Activated T-cell treated with anti-CD3 and anti-CD28 coated beads, Interleukin-2, amount 50 U/mL, for 72 hours (primary cell): ENCODE measurements around the gene TRAPPC8. TPM values are rescaled to one million over a fixed set of nuclear protein-coding genes. Genes with fewer than 3 reads are reported as not detected.
"Not testable (repeated sequence)": the region's sequence is repeated elsewhere in the genome, so short reads cannot be mapped to it uniquely, and the experiment has no call there.

ENCODE experiments used
- ATAC-seq, 2 donors: fragments of 150-1000 bp; cut with Tn5 transposase; replicated peaks in 1 of 2; 2 replicates each; pipeline ENCODE4 v1.10.0; 2021; ENCODE audit warnings: moderate library complexity in 2 of 2, mild to moderate bottlenecking in 1 of 2
- DNase-seq, 2 donors: peaks; one replicate each; pipeline ENCODE4 v3.0.0; 2021 to 2022; ENCODE audit warnings: mixed read lengths in 1 of 2
- H3K27ac Mint-ChIP-seq: one replicate; pipeline ENCODE4 v1.8.0; 2022; ENCODE audit warnings: mild to moderate bottlenecking, moderate library complexity, mixed read lengths
- H3K27me3 Mint-ChIP-seq: one replicate; pipeline ENCODE4 v1.8.0; 2022; ENCODE audit warnings: low read depth, mixed read lengths
- H3K36me3 Mint-ChIP-seq, 2 donors: one replicate each; pipeline ENCODE4 v1.8.0; 2022; ENCODE audit warnings: mixed read lengths in 2 of 2, mild to moderate bottlenecking in 1 of 2; ENCODE audit not compliant: insufficient read depth in 2 of 2
- H3K4me1 Mint-ChIP-seq: one replicate; pipeline ENCODE4 v1.8.0; 2022; ENCODE audit warnings: low read depth, mixed read lengths
- H3K4me3 Mint-ChIP-seq, 2 donors: one replicate each; pipeline ENCODE4 v1.8.0; 2022; ENCODE audit warnings: mild to moderate bottlenecking in 2 of 2, mixed read lengths in 2 of 2, moderate library complexity in 2 of 2
- H3K9me3 Mint-ChIP-seq, 2 donors: one replicate each; pipeline ENCODE4 v1.8.0; 2022; ENCODE audit warnings: mixed read lengths in 2 of 2
- total RNA-seq, 2 donors: library from RNA; stranded (reverse); gene quantifications; one replicate each; pipeline ENCODE4 v1.2.3, GENCODE V29; 2022

Gene TRAPPC8
- total RNA-seq, 2 donors from 2014 or later: 39.1 to 40.9 TPM

GRCh38 chr18:31826673-31827325 is 116.1 kb downstream of the TRAPPC8 start:
- not testable (repeated sequence) for DNase-seq, H3K36me3 Mint-ChIP-seq, ATAC-seq, H3K27ac Mint-ChIP-seq, H3K9me3 Mint-ChIP-seq, H3K27me3 Mint-ChIP-seq, H3K4me3 Mint-ChIP-seq, H3K4me1 Mint-ChIP-seq

- no peaks in the 10 kb centered on the region for H3K9me3 Mint-ChIP-seq
- H3K4me3 Mint-ChIP-seq: no peak overlapping the region
- peaks cover 4 to 9% of the 10 kb centered on the region in 2 donors for H3K36me3 Mint-ChIP-seq
- H3K27ac Mint-ChIP-seq: no peak overlapping the region
- no peaks in the 10 kb centered on the region for H3K27me3 Mint-ChIP-seq
- no peak for ATAC-seq
- H3K4me1 Mint-ChIP-seq: no peaks in the 10 kb centered on the region
- DNase-seq: no peak
Measured at GRCh38 chr18:31825772-31826171, 117.2 kb downstream of the TRAPPC8 start.

- no peaks in the 10 kb centered on the region for H3K36me3 Mint-ChIP-seq
- no peak overlapping the region for H3K27ac Mint-ChIP-seq
Measured at GRCh38 chr18:31821545-31822171, 121.3 kb downstream of the TRAPPC8 start.

GRCh38 chr18:31819925-31820229 is 123.1 kb downstream of the TRAPPC8 start:
- no peaks in the 10 kb centered on the region for H3K9me3 Mint-ChIP-seq
- no peaks in the 10 kb centered on the region for H3K4me1 Mint-ChIP-seq
- no peak overlapping the region for H3K4me3 Mint-ChIP-seq
- no peak for DNase-seq
- H3K27me3 Mint-ChIP-seq: no peaks in the 10 kb centered on the region
- H3K27ac Mint-ChIP-seq: no peak overlapping the region
- ATAC-seq: no peak
- H3K36me3 Mint-ChIP-seq: no peaks in the 10 kb centered on the region

More at GRCh38 chr18:31821545-31822171, 121.3 kb downstream of the TRAPPC8 start:
- ATAC-seq (no peak), DNase-seq (no peak)
- H3K4me3 Mint-ChIP-seq: no peak overlapping the region
- H3K27me3 Mint-ChIP-seq: no peaks in the 10 kb centered on the region
- no peaks in the 10 kb centered on the region for H3K4me1 Mint-ChIP-seq
- no peaks in the 10 kb centered on the region for H3K9me3 Mint-ChIP-seq

- no peak overlapping the region for H3K4me3 Mint-ChIP-seq
- H3K27ac Mint-ChIP-seq: no peak overlapping the region
- H3K27me3 Mint-ChIP-seq: no peaks in the 10 kb centered on the region
- peak; percentile 46 to 50 for ATAC-seq
- DNase-seq: no peak
- H3K36me3 Mint-ChIP-seq: no peaks in the 10 kb centered on the region
- H3K4me1 Mint-ChIP-seq: no peaks in the 10 kb centered on the region
- H3K9me3 Mint-ChIP-seq: no peaks in the 10 kb centered on the region
Measured at GRCh38 chr18:31819106-31819924, 123.6 kb downstream of the TRAPPC8 start.

GRCh38 chr18:31814132-31814531 is 128.8 kb downstream of the TRAPPC8 start:
- no peaks in the 10 kb centered on the region for H3K27me3 Mint-ChIP-seq

GRCh38 chr18:31810336-31811130 is 132.4 kb downstream of the TRAPPC8 start:
- H3K27ac Mint-ChIP-seq, H3K9me3 Mint-ChIP-seq, ATAC-seq, H3K36me3 Mint-ChIP-seq, H3K4me3 Mint-ChIP-seq, DNase-seq, H3K4me1 Mint-ChIP-seq, H3K27me3 Mint-ChIP-seq: not testable (repeated sequence)

More at GRCh38 chr18:31814132-31814531, 128.8 kb downstream of the TRAPPC8 start:
- H3K36me3 Mint-ChIP-seq: no peaks in the 10 kb centered on the region
- no peak overlapping the region for H3K27ac Mint-ChIP-seq
- DNase-seq: no peak
- no peaks in the 10 kb centered on the region for H3K9me3 Mint-ChIP-seq
- H3K4me3 Mint-ChIP-seq: no peak overlapping the region
- H3K4me1 Mint-ChIP-seq: no peaks in the 10 kb centered on the region
- no peak for ATAC-seq

- DNase-seq, H3K4me1 Mint-ChIP-seq, H3K9me3 Mint-ChIP-seq, H3K4me3 Mint-ChIP-seq, H3K27me3 Mint-ChIP-seq, H3K27ac Mint-ChIP-seq, ATAC-seq, H3K36me3 Mint-ChIP-seq: not testable (repeated sequence)
Measured at GRCh38 chr18:31809049-31809448, 133.9 kb downstream of the TRAPPC8 start.

- Mint-ChIP-seq H3K27ac (no peak overlapping the region), H3K27me3 (no peaks in the 10 kb centered on the region), H3K9me3 (no peaks in the 10 kb centered on the region), H3K4me3 (no peak overlapping the region), H3K4me1 (no peaks in the 10 kb centered on the region), H3K36me3 (no peaks in the 10 kb centered on the region)
- no peak for DNase-seq
- ATAC-seq: no peak
Measured at GRCh38 chr18:31801078-31801477, 141.8 kb downstream of the TRAPPC8 start.

GRCh38 chr18:31799257-31799656 is 143.7 kb downstream of the TRAPPC8 start:
- not testable (repeated sequence) for H3K36me3 Mint-ChIP-seq, ATAC-seq, H3K9me3 Mint-ChIP-seq, H3K27me3 Mint-ChIP-seq, H3K4me3 Mint-ChIP-seq, H3K4me1 Mint-ChIP-seq, H3K27ac Mint-ChIP-seq, DNase-seq

GRCh38 chr18:31798399-31798798 is 144.5 kb downstream of the TRAPPC8 start:
- H3K4me1 Mint-ChIP-seq: no peaks in the 10 kb centered on the region
- H3K27ac Mint-ChIP-seq: no peak overlapping the region
- H3K36me3 Mint-ChIP-seq: no peaks in the 10 kb centered on the region
- H3K27me3 Mint-ChIP-seq: no peaks in the 10 kb centered on the region
- no peak overlapping the region for H3K4me3 Mint-ChIP-seq
- no peaks in the 10 kb centered on the region for H3K9me3 Mint-ChIP-seq
- ATAC-seq: no peak
- DNase-seq: no peak

GRCh38 chr18:31795747-31796146 is 147.2 kb downstream of the TRAPPC8 start:
- Mint-ChIP-seq H3K9me3 (no peaks in the 10 kb centered on the region), H3K4me1 (no peaks in the 10 kb centered on the region), H3K27me3 (no peaks in the 10 kb centered on the region), H3K36me3 (no peaks in the 10 kb centered on the region), H3K27ac (no peak overlapping the region), H3K4me3 (no peak overlapping the region)
- DNase-seq (no peak), ATAC-seq (no peak)

GRCh38 chr18:31793531-31793930 is 149.4 kb downstream of the TRAPPC8 start:
- Mint-ChIP-seq H3K9me3 (no peaks in the 10 kb centered on the region), H3K27ac (no peak overlapping the region), H3K4me1 (no peaks in the 10 kb centered on the region), H3K36me3 (no peaks in the 10 kb centered on the region), H3K27me3 (no peaks in the 10 kb centered on the region), H3K4me3 (no peak overlapping the region)
- DNase-seq (no peak), ATAC-seq (no peak)
